WTC11 (cell line): Measurements from ENCODE around the gene PFKP. TPM values are rescaled to one million over a fixed set of nuclear protein-coding genes. Genes with fewer than 3 reads are reported as not detected.

Experiments
- ATAC-seq: fragments of 200-7000 bp; cut with Tn5 transposase; 2 replicates; pipeline ENCODE4 v1.10.0; 2021; ENCODE audit warnings: mild to moderate bottlenecking, moderate library complexity
- CTCF ChIA-PET: fragments of 300-600 bp; sonication (Branson Sonifier 250); formaldehyde crosslinking; loops from one replicate; lab custom pipeline; 2021; ENCODE audit warnings: antibody characterized with exemption; lab: Charles Lee
- POLR2A ChIA-PET: fragments of 350-600 bp; sonication (Branson Sonifier 250); formaldehyde crosslinking; loops from one replicate; lab custom pipeline; 2021; ENCODE audit warnings: antibody characterized with exemption; lab: Charles Lee
- DNase-seq: peaks from one replicate; pipeline ENCODE4 v3.0.0; 2021; ENCODE audit warnings: low spot score
- H3K27ac Mint-ChIP-seq: 2 replicates; pipeline ENCODE4 v1.8.0; 2021; ENCODE audit warnings: mixed read lengths
- H3K27me3 Mint-ChIP-seq: 2 replicates; pipeline ENCODE4 v1.8.0; 2021; ENCODE audit warnings: low read depth, mild to moderate bottlenecking, moderate library complexity, mixed read lengths
- H3K36me3 Mint-ChIP-seq: 2 replicates; pipeline ENCODE4 v1.8.0; 2021; ENCODE audit warnings: mixed read lengths
- H3K4me1 Mint-ChIP-seq: 2 replicates; pipeline ENCODE4 v1.8.0; 2022; ENCODE audit warnings: mixed read lengths
- H3K4me3 Mint-ChIP-seq: 2 replicates; pipeline ENCODE4 v1.8.0; 2021; ENCODE audit warnings: mild to moderate bottlenecking, moderate library complexity, mixed read lengths
- H3K9me3 Mint-ChIP-seq: 2 replicates; pipeline ENCODE4 v1.8.0; 2021; ENCODE audit warnings: mixed read lengths
- ATF2 ChIP-seq: sonication (generic); formaldehyde crosslinking; IDR thresholded peaks from 2 replicates; pipeline ENCODE4 v1.8.1; 2022; ENCODE audit warnings: low read depth, missing genetic modification reagents, borderline replicate concordance
- ATF6 ChIP-seq: sonication (generic); formaldehyde crosslinking; IDR thresholded peaks from 2 replicates; pipeline ENCODE4 v1.8.1; 2023; ENCODE audit warnings: mild to moderate bottlenecking, missing genetic modification reagents
- CDX4 ChIP-seq: fragments of 250-450 bp; sonication (Bioruptor Pico); IDR thresholded peaks from 2 replicates; pipeline ENCODE4 v1.9.0; 2021; ENCODE audit warnings: moderate library complexity, mild to moderate bottlenecking, inconsistent platforms, borderline replicate concordance
- CTCF ChIP-seq: fragments of 200-600 bp; IDR thresholded peaks from 2 replicates; pipeline ENCODE4 v1.8.0; 2022; ENCODE audit warnings: antibody characterized with exemption
- FOXP1 ChIP-seq: sonication (generic); formaldehyde crosslinking; IDR thresholded peaks from 2 replicates; pipeline ENCODE4 v1.8.0; 2022; ENCODE audit warnings: missing genetic modification reagents, mild to moderate bottlenecking, moderate library complexity, borderline replicate concordance
- SP1 ChIP-seq: sonication (generic); formaldehyde crosslinking; conservative IDR thresholded peaks from 2 replicates; pipeline ENCODE4 v1.8.1; 2022; ENCODE audit warnings: missing genetic modification reagents
- TP53 ChIP-seq: sonication (generic); formaldehyde crosslinking; IDR thresholded peaks from 2 replicates; pipeline ENCODE4 v1.8.1; 2023; ENCODE audit warnings: mild to moderate bottlenecking, missing genetic modification reagents
- USF1 ChIP-seq: sonication (generic); formaldehyde crosslinking; IDR thresholded peaks from 2 replicates; pipeline ENCODE4 v1.8.0; 2022; ENCODE audit warnings: mild to moderate bottlenecking, missing genetic modification reagents
- USF2 ChIP-seq: sonication (generic); formaldehyde crosslinking; IDR thresholded peaks from 2 replicates; pipeline ENCODE4 v1.8.1; 2023; ENCODE audit warnings: mild to moderate bottlenecking, missing genetic modification reagents, moderate library complexity
- ZBTB43 ChIP-seq: sonication (generic); formaldehyde crosslinking; IDR thresholded peaks from 2 replicates; pipeline ENCODE4 v1.8.1; 2023; ENCODE audit warnings: mild to moderate bottlenecking, missing genetic modification reagents
- ZNF423 ChIP-seq: fragments of 250-450 bp; sonication (Bioruptor Pico); IDR thresholded peaks from 2 replicates; pipeline ENCODE4 v2.1.2; 2022; ENCODE audit warnings: mild to moderate bottlenecking, moderate library complexity
- total RNA-seq: library from RNA; stranded (reverse); gene quantifications from 3 replicates; pipeline ENCODE4 v1.2.3, GENCODE V29; 2021

PFKP gene
- total RNA-seq, 1 experiment from 2014 or later = 127 TPM

GRCh38 chr10:3040069-3040468, 27.3 kb upstream of the PFKP start:
- H3K9me3 Mint-ChIP-seq = peaks cover 27% of the 10 kb centered on the region
- no peak for TF ChIP-seq USF2 (CRISPR knock-in tag)
- H3K27ac Mint-ChIP-seq = no peak overlapping the region
- no peak for ATAC-seq
- no peak overlapping the region for H3K4me3 Mint-ChIP-seq
- H3K27me3 Mint-ChIP-seq = no peaks in the 10 kb centered on the region; the same call in 1 of the 2 replicates
- CTCF ChIA-PET = interaction anchor here (1.3 kb wide), 1 partner anchor 111 kb away, joined by 4 read pairs; no protein-coding TSS in a partner anchor
- H3K4me1 Mint-ChIP-seq = peaks cover 8% of the 10 kb centered on the region
- DNase-seq = no peak
- POLR2A ChIA-PET = no interaction called here
- H3K36me3 Mint-ChIP-seq = peaks cover 6% of the 10 kb centered on the region

- H3K27me3 Mint-ChIP-seq = no peaks in the 10 kb centered on the region; the same call in 1 of the 2 replicates
- H3K27ac Mint-ChIP-seq = no peak overlapping the region
- no peak for TF ChIP-seq ATF6 (CRISPR knock-in tag)
- TF ChIP-seq ATF2 (CRISPR knock-in tag) = no peak
- TF ChIP-seq SP1 (CRISPR knock-in tag) = no peak
- CTCF ChIA-PET = interaction anchor here (1.0 to 4.5 kb wide), 4 partner anchors 107 to 1663 kb away, joined by 3 to 73 read pairs (median 6); no protein-coding TSS in a partner anchor
- H3K4me1 Mint-ChIP-seq = peaks cover 28% of the 10 kb centered on the region
- no peak for ATAC-seq
- no peak for DNase-seq
- H3K4me3 Mint-ChIP-seq = no peak overlapping the region
- POLR2A ChIA-PET = no interaction called here
- peaks cover 6% of the 10 kb centered on the region for H3K36me3 Mint-ChIP-seq
- peaks cover 25% of the 10 kb centered on the region for H3K9me3 Mint-ChIP-seq
Measured at GRCh38 chr10:3042589-3042988, 24.8 kb upstream of the PFKP start.

GRCh38 chr10:3043512-3044368, 23.6 kb upstream of the PFKP start:
- Mint-ChIP-seq H3K27ac (no peak overlapping the region), H3K9me3 (peaks cover 18% of the 10 kb centered on the region), H3K36me3 (peaks cover 6% of the 10 kb centered on the region), H3K27me3 (no peaks in the 10 kb centered on the region; the same call in 1 of the 2 replicates), H3K4me3 (no peak overlapping the region), H3K4me1 (peaks cover 34% of the 10 kb centered on the region)
- ATAC-seq = peak; percentile 80
- TF ChIP-seq CDX4 (no peak), CTCF (peak; percentile 33; the same call in 1 of the 2 replicates)
- ChIA-PET CTCF (interaction anchor here (0.7 to 4.5 kb wide), 14 partner anchors 9 to 1675 kb away, joined by 3 to 73 read pairs (median 3); no protein-coding TSS in a partner anchor), POLR2A (no interaction called here)
- DNase-seq = peak; percentile 71

- peaks cover 7% of the 10 kb centered on the region; the same call in 1 of the 2 replicates for H3K9me3 Mint-ChIP-seq
- peak; percentile 58 for DNase-seq
- peaks cover 6% of the 10 kb centered on the region for H3K36me3 Mint-ChIP-seq
- ATAC-seq = peak; percentile 83
- no peaks in the 10 kb centered on the region for H3K27me3 Mint-ChIP-seq
- ChIA-PET POLR2A (interaction anchor here (1.2 kb wide), 1 partner anchor 21 kb away, joined by 3 read pairs; no protein-coding TSS in a partner anchor), CTCF (interaction anchor here (1.2 to 4.5 kb wide), 3 partner anchors 8 to 128 kb away, joined by 3 to 73 read pairs (median 3); no protein-coding TSS in a partner anchor)
- no peak overlapping the region for H3K4me3 Mint-ChIP-seq
- peaks cover 34% of the 10 kb centered on the region for H3K4me1 Mint-ChIP-seq
- H3K27ac Mint-ChIP-seq = no peak overlapping the region
- TF ChIP-seq TP53 (no peak), USF1 (CRISPR knock-in tag) (0 out of 2 replicates have a peak, but pooled peaks have one; percentile 37), ZBTB43 (CRISPR knock-in tag) (no peak), ZNF423 (CRISPR knock-in tag) (peak; percentile 37; the same call in 1 of the 2 replicates), FOXP1 (CRISPR knock-in tag) (0 out of 2 replicates have a peak, but pooled peaks have one; percentile 20)
Measured at GRCh38 chr10:3045471-3046209, 21.7 kb upstream of the PFKP start.
